ENCODE measurements around the gene TM9SF2. TPM values are rescaled to one million over a fixed set of nuclear protein-coding genes. Genes with fewer than 3 reads are reported as not detected.

TM9SF2 gene
- total RNA-seq, 2 experiments from 2014 or later, result 37.2 to 38.2 TPM

- Histone ChIP-seq H3K9me3 (ENCODE audit: control insufficient read depth in 1 of 2, insufficient read depth in 1 of 2, low read length in 2 of 2) (no peaks in the 10 kb centered on the region), H3K36me3 (ENCODE audit: insufficient read depth, low read length) (no peaks in the 10 kb centered on the region), H3K27me3 (ENCODE audit: control insufficient read depth in 1 of 2, insufficient read depth in 2 of 2, low read length in 2 of 2) (no peaks in the 10 kb centered on the region), H3K27ac (ENCODE audit: low read depth in 1 of 2, low read length in 2 of 2) (no peak overlapping the region), H3K4me1 (ENCODE audit: insufficient read depth, low read length) (no peaks in the 10 kb centered on the region), H3K4me3 (ENCODE audit: low read length) (no peak overlapping the region)
- DNase-seq (no peak), ATAC-seq (ENCODE audit: poor library complexity) (no peak)
- H3K27ac Mint-ChIP-seq, result no peak overlapping the region
- H3K27me3 Mint-ChIP-seq, result no peaks in the 10 kb centered on the region
- no peak overlapping the region for H3K4me3 Mint-ChIP-seq
- TF ChIP-seq CTCF (IDR thresholded peaks at IDR 0.05), result no peak
- intact Hi-C loops (cut with DNase I, micrococcal nuclease), result no loop called here
- H3K4me1 Mint-ChIP-seq (ENCODE audit: low read depth), result peaks cover 23% of the 10 kb centered on the region
- ChIA-PET CTCF (no interaction called here), POLR2A (no interaction called here)
- no peaks in the 10 kb centered on the region for H3K9me3 Mint-ChIP-seq
- H3K36me3 Mint-ChIP-seq (ENCODE audit: low read depth), result no peaks in the 10 kb centered on the region
These were observed 88.3 kb downstream of the TM9SF2 start for GRCh38 chr13:99589575-99589974.

GRCh38 chr13:99590519-99591011, 89.3 kb downstream of the TM9SF2 start:
- H3K36me3 Mint-ChIP-seq (ENCODE audit: low read depth), result no peaks in the 10 kb centered on the region
- intact Hi-C loops (cut with DNase I, micrococcal nuclease), result no loop called here
- no peaks in the 10 kb centered on the region for H3K27me3 Mint-ChIP-seq
- Histone ChIP-seq H3K9me3 (ENCODE audit: control insufficient read depth in 1 of 2, insufficient read depth in 1 of 2, low read length in 2 of 2) (no peaks in the 10 kb centered on the region), H3K4me1 (ENCODE audit: insufficient read depth, low read length) (no peaks in the 10 kb centered on the region), H3K27ac (ENCODE audit: low read depth in 1 of 2, low read length in 2 of 2) (no peak overlapping the region), H3K27me3 (ENCODE audit: control insufficient read depth in 1 of 2, insufficient read depth in 2 of 2, low read length in 2 of 2) (no peaks in the 10 kb centered on the region), H3K4me3 (ENCODE audit: low read length) (no peak overlapping the region), H3K36me3 (ENCODE audit: insufficient read depth, low read length) (no peaks in the 10 kb centered on the region)
- ATAC-seq (ENCODE audit: poor library complexity), result no peak
- H3K4me3 Mint-ChIP-seq, result no peak overlapping the region
- no peak for TF ChIP-seq CTCF (IDR thresholded peaks at IDR 0.05)
- ChIA-PET CTCF (interaction anchor here (0.6 kb wide), 1 partner anchor 21 kb away, joined by 4 read pairs; no protein-coding TSS in a partner anchor), POLR2A (no interaction called here)
- no peaks in the 10 kb centered on the region for H3K9me3 Mint-ChIP-seq
- peaks cover 23% of the 10 kb centered on the region for H3K4me1 Mint-ChIP-seq (ENCODE audit: low read depth)
- no peak overlapping the region for H3K27ac Mint-ChIP-seq
- no peak for DNase-seq

- no peak for DNase-seq
- TF ChIP-seq CTCF (IDR thresholded peaks at IDR 0.05), result no peak
- Mint-ChIP-seq H3K27ac (no peak overlapping the region), H3K36me3 (ENCODE audit: low read depth) (no peaks in the 10 kb centered on the region), H3K9me3 (no peaks in the 10 kb centered on the region), H3K4me1 (ENCODE audit: low read depth) (peaks cover 19% of the 10 kb centered on the region), H3K4me3 (no peak overlapping the region), H3K27me3 (no peaks in the 10 kb centered on the region)
- Histone ChIP-seq H3K9me3 (ENCODE audit: control insufficient read depth in 1 of 2, insufficient read depth in 1 of 2, low read length in 2 of 2) (no peaks in the 10 kb centered on the region), H3K4me3 (ENCODE audit: low read length) (no peak overlapping the region), H3K27ac (ENCODE audit: low read depth in 1 of 2, low read length in 2 of 2) (no peak overlapping the region), H3K4me1 (ENCODE audit: insufficient read depth, low read length) (peaks cover 3% of the 10 kb centered on the region), H3K27me3 (ENCODE audit: control insufficient read depth in 1 of 2, insufficient read depth in 2 of 2, low read length in 2 of 2) (no peaks in the 10 kb centered on the region), H3K36me3 (ENCODE audit: insufficient read depth, low read length) (no peaks in the 10 kb centered on the region)
- intact Hi-C loops (cut with DNase I, micrococcal nuclease), result loop anchor here in 1 of 2 experiments (5.0 kb wide), 1 partner anchor 44 kb away; no protein-coding TSS in a partner anchor
- ATAC-seq (ENCODE audit: poor library complexity), result no peak
- POLR2A ChIA-PET, result no interaction called here
- CTCF ChIA-PET, result no interaction called here
These were observed 94.9 kb downstream of the TM9SF2 start for GRCh38 chr13:99596180-99596579.

Data from CD4-positive, alpha-beta T cell (primary cell).